GM12873 (cell line): ENCODE measurements around the gene BMX.

Source experiments
- TF ChIP-seq, protein P1 (sequence below): IDR thresholded peaks from 2 replicates; pipeline ENCODE4 v1.5.1; 2012; ENCODE audit warnings: low read depth, mild to moderate bottlenecking, moderate library complexity, low read length, control low read depth; ENCODE audit not compliant: insufficient read depth; ENCODE audit errors: missing control alignments

BMX gene

DNA sequence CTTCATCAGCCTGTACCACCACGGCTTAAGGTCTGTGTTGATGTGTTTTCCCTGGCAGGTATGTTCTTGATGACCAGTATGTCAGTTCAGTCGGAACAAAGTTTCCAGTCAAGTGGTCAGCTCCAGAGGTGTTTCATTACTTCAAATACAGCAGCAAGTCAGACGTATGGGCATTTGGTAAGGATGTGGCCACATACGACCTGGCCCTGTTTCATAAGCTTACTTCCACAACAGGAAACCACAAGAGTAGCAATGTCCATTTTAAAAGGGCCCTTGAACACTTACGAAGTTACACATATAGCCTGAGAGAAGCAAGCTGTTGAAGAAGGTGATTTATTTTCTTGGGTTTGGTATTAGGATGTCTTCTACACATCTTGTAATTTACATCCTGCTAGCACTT is 46.1 kb downstream of the BMX start:
- TF ChIP-seq, protein P1, sequence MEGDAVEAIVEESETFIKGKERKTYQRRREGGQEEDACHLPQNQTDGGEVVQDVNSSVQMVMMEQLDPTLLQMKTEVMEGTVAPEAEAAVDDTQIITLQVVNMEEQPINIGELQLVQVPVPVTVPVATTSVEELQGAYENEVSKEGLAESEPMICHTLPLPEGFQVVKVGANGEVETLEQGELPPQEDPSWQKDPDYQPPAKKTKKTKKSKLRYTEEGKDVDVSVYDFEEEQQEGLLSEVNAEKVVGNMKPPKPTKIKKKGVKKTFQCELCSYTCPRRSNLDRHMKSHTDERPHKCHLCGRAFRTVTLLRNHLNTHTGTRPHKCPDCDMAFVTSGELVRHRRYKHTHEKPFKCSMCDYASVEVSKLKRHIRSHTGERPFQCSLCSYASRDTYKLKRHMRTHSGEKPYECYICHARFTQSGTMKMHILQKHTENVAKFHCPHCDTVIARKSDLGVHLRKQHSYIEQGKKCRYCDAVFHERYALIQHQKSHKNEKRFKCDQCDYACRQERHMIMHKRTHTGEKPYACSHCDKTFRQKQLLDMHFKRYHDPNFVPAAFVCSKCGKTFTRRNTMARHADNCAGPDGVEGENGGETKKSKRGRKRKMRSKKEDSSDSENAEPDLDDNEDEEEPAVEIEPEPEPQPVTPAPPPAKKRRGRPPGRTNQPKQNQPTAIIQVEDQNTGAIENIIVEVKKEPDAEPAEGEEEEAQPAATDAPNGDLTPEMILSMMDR, result no peak

GRCh38 chrX:15547356-15547755 is 46.7 kb downstream of the BMX start:
- TF ChIP-seq, protein P1, result no peak

DNA sequence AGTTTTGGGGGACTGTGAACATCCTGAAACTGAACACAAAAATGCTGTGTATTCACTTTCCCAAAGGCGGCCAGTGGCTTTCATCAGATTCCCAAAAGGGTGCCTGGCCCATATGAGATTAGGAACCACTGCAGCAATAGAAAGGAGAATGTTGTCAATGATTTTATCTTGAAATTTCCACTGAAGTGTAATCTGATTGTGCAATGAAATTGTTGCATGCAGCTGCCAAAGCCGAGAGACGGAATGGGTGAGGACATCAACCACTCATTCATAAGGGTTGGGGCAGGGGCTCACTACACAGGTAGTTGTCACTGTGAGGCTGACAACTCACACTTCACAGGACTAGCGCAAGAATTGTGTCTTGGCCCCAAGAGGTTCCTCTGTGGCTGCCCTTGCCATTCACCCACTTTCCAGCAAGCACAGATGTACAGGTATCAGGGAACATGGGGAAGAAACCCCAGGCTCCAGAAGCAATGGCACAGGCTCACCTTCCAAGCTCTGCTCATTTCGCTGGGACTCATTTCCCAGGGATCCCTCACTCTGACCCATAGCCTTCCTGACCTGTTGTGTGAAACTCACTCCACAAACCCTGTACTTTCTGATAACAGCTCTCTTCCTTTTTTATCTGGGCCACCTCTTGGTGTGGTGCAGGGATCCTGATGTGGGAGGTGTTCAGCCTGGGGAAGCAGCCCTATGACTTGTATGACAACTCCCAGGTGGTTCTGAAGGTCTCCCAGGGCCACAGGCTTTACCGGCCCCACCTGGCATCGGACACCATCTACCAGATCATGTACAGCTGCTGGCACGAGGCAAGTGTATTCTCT is 48.8 kb downstream of the BMX start:
- TF ChIP-seq, protein P1, result no peak

- TF ChIP-seq, protein P1, result no peak
Observed at GRCh38 chrX:15559227-15559626, 58.6 kb downstream of the BMX start.

GRCh38 chrX:15560924-15561323 is 60.3 kb downstream of the BMX start:
- TF ChIP-seq, protein P1, result no peak

- TF ChIP-seq, protein P1, result no peak
Observed at GRCh38 chrX:15563056-15563455, 62.4 kb downstream of the BMX start.

DNA sequence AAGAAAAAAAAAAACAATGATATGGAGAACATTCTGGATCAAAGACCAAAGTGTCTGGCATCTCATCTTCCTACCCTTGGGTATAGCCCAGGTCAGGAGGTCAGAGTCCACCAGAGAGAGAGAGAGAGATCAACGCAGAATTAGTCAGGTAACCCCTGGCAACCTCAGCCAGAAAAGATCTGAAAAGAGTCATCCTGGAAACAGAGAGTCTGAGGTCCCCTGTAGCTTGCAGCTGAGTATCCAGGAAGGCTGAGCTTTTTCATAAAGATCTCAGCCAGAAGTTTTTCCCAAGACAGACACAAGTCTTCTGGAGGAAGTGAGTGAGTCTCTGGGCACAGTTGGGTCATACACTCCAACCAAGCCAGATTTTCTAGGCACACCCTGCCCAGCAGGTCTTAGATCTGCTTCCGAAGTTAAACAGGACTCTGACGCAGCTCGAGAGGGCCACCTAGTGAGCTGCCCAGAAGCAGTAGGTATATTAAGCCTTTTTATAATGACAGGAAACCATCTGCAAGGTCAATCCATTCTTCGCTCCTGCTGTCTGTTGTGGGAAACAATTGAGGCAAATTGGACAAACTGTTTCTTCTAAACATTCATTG is 64.5 kb downstream of the BMX start:
- TF ChIP-seq, protein P1, result peak; percentile 70
